GM19023 (cell line): ENCODE measurements around the gene SATB2.

ENCODE experiments used
- ATAC-seq: cut with Tn5 transposase; IDR thresholded peaks from one replicate; pipeline ENCODE4 v1.9.1; 2021; ENCODE audit warnings: mild to moderate bottlenecking, moderate library complexity; ENCODE audit not compliant: unreplicated experiment

Gene SATB2

DNA sequence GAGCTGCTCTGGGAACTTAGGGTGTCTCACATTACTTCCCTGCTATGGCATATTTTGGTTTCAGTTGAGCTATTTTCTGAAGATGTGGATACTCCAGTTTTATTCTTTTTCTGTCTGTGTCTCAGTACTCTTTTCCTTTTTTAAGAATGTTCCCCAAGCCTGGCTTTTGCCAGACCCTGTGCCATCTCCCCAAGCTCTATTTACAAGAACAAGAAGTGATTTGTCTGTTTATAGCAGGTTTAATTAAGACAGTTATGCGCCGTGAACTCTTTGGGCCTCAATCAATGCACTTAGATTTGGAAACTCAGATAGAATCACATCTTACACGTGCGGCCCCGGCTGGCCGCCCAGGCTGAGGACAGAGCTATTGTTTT, 8.9 kb upstream of the SATB2 start:
- no peak for ATAC-seq

DNA sequence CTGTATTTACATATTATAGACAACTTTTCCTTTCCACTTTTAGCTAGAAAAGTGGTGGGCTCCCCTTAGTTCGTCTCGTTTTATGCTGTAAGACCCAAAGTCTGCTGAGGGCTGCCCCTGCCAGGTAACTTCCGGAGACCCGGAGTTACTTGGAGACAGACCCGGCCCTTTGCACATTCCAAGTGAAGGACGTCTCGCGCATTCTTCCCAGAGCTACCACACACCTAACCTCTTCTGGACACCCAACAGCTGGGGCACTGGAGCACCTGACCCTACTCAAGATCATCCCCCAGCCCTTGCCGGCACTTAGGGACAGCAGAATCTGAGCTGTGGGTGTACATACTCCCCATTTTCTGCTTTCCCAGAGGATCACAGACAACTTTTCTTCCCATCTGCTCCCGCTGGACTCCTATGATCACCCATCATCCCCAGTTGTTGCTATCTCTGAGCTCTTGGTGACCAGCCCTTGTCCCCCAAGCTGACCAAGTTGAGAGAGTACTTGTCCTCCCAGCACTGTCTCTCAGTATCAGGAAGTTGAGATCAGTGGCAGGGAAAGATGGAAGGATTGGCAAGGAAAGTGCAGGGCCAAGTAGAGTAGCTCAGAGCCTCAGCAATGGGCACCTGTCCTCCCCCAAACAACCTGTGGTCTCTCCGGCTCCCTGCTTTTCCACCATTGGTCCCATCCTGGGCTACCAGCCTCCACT, 8.4 kb upstream of the SATB2 start:
- no peak for ATAC-seq

DNA sequence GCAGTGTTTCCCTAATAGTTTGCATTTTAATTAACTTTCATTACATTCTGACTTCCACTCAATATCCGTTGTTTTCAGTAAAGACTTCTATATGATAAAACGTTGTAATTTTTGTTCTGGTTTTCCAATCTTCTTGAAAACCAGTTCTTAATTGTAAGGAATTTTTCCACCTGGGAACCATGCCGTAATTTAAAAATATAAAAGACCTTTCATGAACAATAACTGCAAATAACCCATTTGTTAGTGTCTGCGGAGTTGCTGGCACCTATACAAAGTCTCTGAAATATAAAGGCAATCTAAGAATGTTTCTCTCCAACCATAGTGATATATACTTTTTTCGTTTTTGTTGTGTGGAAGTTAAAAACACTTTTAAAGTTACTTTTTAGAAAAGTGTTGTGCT, 7.7 kb upstream of the SATB2 start:
- no peak for ATAC-seq

DNA sequence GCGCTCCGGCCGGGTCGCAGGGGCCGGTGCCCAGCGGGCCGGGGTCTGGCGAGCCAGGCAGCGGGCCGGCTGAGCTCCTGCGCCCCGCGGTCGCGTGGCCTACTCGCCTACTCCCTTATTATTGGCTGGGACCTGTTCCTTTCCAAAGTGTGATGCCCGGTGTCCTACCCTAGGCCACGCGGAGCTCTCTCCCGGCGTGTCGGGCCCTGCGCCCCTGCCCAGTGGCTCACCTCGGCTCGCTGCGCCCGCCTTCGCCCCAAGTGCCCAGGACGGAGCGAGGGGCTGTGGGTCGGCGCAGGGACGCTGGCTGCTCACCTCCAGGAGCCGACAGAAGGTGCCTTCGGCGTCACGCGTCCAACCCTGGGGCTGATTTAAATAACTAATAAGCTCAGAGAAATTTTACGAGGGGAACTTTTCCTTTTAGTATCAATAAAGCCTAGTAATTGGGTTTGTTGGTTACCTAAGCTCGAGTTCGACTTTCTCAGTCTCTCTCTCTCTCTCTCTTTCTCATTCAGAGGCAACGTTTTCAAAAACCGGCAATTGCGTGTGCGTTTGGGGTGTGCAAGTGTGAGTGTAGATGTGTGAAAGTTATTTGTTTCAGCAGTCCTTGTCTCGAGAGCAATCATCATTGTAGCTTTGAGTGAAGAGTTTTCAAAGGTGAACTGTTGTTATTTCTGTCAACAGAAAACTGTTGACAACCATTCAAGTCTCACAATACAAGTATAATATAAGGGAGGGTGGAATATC, 7.0 kb upstream of the SATB2 start:
- no peak for ATAC-seq

DNA sequence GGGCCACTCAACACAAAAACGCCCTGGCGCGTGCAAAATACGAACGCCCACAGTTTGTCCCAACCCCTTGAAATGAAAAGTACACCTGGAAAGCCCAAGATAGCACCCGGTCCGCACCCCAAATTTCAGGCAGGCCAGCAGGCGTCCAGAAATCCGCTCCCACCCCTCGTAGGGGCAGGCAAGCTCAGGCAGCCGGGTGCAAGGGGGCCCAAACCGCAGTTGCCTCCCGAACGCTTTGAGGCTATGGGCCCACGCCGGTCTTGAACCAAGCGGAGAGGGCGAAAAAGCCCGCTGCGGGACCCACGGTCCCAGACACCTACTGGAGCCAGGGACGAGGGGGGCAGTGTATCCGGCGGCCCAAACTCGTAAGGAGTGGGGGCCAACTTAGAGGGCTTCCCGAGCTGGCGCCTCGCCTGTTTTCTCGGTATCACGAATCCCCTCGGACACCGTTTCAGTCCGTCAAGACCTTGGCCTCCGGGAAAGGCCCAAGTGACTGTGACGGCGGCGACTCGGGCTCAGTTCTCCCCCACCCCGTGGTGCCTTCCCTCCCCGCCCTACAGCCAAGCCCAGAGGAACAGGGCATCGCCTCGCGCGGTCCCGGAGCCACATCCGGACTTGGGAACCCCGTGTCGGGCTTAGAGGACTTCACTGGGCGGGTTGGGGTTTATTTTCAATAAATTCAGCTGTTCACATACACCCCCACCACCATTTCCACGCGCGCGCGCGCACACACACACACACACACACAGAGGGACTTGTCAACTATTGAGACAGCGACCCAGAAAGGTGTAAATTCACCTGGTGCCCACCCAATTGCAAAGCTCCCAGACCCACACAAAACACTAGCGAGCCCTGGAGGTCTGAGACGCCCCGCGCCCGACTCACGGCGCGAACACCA, 6.2 kb upstream of the SATB2 start:
- ATAC-seq, result no peak

DNA sequence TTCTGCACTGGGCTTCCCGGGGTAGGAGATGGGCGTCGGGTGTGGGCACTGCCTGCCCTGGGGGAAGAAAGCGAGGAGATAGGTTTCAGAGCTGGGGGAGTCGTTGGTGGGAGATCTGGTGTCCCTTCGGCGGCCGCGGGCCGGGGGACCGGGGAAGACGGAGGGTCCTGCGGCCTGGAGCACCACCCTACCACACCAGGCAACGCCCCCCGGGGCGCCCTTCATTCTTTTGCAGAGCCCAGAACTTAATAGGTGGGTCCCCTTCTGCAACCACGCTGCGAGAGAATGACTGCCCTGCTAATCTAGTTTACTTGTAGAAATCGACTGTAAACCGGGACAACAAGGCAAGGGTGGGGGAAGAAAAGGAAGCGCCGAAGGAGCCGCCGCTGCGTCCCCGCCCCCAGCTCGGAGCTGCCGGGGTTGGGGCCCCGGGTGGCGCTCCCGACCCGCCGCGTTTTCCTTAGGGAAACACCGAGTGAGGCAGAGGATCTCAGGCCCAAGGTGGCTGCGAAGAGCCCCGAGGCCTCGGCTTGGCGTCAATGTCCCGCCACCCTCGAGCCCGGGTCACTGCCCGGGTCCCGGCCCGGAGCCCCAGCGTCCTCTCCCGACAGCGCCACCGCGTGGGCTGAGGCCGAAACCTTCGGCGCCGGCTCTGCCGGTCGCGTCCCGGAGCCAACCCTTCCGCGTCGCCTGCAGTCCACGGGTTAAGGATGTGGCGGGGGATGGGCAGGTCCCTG, 5.4 kb upstream of the SATB2 start:
- ATAC-seq, result no peak

DNA sequence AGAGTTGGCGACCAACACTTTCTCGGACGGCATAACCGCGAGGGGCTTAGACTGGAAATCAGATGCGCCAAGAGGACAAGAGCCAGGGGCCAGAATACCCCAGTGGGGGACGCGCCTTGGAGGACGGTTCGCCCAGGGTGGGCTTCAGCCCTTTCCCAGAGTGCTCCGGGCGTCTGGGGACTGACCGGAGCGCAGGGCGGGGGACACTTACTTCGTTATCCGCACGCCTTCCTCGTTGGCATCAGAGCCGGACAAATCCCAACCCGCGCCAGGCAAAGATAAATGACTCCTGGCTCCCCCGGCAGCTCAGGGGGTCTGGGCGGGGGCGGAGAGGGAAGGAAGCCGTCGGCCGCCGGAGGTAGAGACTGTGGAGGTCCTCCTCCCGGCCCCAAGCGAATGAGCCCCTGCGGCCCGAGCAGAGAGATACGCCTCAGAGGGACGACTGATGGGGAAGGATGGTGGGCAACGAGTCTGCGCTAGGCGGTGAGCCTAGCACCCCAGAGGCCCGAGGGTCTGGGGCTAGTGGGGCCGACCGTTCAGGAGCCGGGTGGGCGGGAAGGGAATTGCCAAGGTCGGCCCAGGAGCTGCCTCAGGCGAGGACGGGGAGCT, 4.7 kb upstream of the SATB2 start:
- ATAC-seq, result no peak

DNA sequence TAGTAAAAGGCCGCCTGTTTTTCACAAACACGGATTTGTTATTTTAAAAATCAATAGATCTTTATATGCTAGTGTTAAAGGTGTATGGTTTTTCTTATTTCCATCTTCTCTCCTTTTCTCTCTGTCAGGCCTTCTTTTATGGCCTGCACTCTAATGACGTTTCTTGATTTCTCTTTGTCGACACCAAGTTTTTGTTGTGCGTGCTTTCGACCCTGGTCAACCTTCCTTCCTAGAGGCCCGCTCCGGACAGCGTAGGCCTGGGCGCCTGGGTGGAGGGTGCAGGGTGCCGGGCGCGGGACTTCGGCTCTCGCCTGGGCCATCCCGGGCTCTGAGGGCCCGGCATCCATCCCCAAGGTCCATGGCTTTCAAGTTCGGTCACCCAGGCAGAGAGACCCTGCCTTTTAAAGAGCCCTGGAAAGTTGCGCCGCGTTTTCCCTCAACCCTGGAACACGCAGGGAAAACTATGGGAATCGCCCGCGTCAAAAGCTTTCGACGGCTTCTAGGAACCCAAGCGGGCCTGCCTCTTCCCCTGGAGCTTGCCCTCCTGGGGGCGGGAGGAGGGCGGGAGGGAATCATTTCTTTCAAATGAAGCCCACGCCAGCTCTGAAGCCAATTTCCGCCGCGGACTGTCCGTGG, 4.1 kb upstream of the SATB2 start:
- no peak for ATAC-seq

DNA sequence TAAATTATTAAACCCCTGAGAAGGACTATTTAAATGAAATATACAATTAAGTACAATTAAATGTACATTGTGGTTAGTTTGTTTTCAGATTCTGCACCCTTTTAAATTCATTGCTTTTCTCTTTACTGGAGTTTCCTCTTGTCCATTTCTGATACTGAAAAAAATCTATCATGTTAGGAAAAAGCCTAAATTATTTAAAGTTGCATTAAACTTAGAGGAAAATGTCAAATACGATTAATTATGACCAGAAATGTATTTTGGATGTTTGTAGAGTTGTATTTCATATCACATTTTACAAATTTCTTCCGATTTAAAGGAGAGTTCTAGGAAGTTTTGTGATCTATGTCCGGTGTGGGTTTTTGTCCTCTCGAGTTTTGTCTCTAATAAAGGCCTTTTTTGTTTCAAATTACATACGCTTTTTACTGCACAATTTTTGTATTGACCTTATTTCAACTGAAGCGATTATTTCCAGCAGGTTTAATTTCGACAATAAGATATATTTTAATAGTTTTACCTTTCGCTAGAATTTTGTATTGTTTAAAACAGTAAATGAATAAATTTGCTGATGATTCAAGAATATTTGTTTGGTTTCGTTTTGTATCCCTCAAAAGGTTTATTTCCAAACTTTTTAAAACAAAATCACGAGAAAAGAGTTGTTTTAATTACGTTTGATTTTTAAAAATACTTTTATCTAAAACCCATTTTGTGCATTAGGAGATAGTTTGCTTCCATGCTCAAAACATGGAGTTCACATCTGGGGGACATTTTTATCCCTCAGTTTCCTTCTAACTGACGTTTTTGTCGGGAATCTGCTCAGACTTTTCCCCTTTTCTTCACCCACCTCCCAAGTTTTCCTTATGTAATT, 3.3 kb upstream of the SATB2 start:
- ATAC-seq, result no peak

DNA sequence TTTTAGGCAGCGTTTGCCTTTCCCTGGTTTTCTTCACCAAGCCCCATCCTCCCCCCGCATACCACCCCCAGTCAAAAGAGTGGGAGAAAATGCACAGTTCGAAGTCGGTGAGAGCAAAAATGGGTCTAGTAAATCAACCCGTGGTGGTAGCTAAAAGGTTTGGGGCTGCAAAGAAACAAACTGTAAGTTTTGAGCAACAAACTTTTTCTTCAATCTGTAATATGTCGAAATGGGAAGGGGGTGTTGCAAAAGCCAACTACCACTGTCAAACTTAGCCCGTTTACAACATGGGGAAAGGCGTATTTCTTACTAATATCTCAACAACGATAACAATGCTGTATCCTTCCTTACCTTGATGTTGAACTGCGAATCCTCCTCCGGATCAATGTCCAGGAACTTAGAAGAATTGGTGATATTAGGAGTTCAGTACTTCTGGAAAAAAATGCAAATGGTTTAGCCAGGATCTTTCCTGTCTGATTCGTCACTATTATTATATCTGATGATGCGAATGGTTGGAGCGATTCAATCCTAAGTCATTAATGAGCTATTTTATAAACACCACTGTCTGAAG, 2.4 kb upstream of the SATB2 start:
- ATAC-seq, result no peak

DNA sequence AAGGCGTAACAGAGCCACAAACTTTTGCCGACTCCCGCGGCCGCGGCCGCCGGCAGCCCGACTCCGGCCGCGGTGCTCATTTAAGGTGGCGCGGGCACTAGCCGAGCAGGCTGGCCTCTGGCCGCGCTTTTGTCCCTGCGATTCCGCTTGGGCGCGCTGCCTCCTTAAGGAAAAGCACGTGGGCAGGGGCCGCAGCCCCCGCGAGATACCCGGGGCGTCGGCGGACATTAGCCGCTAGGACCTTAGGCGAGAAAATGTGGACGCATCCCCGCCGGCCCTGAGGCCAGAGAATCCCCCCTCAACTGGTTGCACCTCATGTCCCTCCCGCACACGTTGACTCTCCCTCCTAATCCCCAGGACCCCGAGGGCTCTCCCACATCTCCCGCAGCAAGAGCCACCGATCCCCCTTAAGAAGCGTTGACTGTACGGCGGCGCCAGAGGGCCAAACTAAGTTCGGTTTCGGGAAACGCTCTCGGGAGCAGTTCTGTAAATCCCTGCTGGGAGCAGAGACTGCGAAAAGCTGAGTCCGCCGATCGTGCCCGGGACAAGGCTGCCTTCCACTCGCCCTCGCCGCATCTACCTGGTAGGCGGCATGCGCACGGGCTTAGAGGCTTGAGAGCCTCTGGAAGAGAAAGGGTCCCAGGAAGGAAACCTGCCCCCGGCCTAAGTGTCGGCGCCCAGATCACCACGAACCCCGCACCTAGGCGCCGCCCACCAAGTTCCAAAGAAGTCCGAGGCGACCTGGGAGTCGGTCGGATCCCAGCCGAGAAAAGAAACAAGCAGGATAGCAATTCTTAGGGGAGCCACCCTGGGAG, 1.8 kb upstream of the SATB2 start:
- ATAC-seq, result peak; percentile 48

DNA sequence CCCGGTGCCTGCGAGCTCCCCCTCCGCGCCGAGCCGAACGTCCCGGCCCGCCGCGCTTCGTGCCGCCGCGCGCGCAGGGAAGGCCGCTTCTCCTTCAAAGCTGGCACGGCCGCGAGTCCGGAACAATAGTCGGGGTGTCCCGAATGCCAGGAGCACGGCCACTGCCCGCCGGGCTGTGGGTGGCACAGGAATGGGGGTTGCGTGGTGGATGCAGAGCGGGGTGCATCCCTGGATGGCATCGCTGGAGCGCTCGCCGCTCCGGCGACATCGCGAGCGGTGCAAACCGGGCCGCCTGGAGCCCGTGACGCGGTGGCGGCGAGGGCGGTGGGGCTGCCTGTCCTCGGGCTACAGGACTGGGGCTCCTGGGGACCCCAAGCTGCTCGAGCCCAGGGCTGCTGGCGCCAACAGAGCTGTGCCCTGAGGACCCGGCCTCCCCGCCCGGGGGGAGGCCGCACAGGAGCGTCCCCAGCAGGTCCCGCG, 1.1 kb upstream of the SATB2 start:
- ATAC-seq, result peak; percentile 33

DNA sequence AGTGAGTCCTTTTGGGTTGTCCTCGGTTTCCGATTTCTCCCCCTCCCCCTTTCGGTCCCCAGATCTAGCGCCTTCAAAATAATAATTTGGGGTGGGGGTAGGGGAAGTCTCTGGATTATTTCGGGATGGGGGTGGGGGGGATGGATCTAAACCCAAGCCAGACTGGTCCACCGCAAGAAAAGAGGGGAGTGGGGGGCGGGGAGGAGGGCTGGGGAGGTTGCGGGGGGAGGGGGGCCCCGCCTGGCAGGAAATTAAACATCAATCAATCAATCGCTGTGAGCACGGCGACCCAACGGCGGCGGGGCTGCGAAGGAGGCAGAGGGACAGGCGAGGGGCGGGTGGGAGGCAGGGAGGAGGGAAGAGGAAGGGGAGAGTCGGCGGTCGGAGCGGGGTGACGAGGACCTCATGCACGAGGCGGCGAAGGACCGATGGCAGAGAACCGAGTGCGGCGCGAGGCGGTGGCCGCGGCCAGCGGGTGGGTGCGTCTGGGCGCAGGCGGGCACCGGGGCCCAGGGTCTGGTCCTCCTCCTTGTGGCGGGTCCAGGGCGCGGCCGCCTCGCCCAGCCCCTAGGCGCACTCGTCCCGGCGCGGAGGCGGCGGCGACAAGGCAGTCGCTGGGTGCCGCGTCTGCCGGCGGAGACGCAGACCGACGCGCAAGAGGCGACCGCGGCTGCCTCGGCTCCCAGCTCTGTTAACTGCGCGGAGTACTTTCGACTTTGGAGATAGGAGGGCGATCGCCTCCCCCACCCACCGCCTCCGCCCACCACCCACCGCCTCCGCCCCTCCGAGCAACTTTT, 468 bp upstream of the SATB2 start:
- ATAC-seq, result peak; percentile 13

DNA sequence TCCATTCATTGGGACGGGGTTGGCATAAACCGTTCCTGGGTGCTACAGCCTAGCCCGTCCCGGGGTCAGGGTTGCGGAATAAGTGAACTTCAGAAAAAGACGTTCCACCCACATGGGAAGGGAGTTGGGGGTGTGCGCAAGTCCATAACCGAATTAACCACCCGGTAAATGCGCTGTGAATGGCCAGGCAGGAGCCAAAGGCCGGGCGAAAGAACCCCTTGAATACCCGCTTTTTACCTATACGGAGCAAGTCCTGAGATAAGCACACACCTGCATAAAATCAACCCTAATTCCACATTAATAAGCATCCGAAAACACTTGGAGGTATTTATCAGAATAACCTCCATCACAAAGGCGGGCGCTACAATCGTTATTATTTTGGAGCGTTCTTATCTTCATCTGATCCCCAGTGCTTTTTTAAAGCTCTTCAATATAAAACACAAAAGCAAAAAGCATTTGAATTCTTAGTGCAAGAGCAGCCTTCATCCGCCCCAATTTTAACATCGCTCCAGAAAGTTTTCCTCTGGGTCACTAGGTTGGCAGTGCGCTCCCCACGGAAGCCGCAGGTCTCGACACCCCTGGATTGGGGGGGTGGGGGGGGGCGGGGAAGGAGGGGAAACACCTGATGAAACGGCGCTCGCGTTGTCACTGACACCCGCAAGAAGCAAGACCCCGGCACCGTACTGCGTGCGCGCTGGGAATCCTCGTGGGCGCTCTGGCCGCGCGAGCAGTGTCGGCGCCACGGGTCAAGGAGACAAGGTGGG, 1.2 kb downstream of the SATB2 start:
- no peak for ATAC-seq

DNA sequence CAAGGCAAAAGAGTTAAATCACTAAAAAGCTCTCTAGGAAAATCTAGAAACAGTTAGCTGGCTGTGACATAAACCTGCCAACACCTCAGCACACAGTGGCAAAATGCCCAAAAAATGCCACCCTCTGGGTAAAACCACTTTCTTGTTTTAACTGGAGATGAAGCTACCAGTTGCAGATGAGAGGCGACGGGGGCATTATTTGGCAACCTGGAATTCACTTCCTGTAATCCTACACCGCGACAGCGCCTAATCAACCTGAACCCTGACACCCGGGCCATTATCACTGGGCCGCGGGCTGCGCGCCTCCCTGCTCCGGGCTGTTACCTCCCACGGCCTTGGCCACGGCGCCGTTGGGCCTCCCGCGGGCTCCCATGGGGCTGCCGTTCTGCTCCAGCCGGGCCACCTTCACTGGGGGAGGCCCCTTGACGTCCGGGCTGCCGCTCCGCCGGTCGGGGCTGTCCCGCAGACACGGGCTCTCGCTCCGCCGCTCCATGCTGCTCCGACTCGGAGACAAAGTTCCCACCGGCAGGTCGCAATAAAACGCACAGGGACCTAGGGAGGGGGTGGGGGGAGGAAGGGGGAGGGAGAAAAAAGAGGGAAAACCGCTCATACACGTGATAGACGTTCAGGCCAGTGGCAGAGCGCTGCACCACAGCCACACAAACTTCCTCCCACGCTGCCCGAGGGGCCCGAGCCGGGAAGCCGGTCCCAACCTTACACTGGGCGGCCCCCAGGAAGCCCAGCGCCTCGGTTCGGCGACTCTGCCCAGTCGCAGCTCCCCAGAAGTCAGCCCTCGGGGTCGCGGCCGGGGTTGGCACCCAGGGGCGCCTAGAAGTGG, 2.0 kb downstream of the SATB2 start:
- ATAC-seq, result no peak

DNA sequence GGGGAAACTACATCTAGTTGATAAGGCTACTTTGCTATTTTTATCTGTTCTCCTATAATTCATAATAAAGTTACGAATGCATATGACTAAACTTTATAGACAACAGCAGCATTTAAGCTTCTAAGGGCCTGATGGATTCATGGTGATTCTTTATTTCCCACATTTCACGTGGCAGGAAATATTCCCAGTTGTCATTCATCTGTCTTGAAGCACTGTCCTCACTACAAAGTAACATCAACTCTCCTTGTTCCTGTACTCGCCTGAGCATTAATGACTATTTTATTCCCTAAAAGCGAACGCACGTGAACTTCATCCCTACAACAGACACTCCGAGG, 2.6 kb downstream of the SATB2 start:
- no peak for ATAC-seq
